Esophagus squamous epithelium (tissue), 5 donors: ENCODE results near the gene SEC61G. TPM values are rescaled to one million over a fixed set of nuclear protein-coding genes. Genes with fewer than 3 reads are reported as not detected.

Experiments used
- DNase-seq: peaks from one replicate; lab custom pipeline; 2025; lab: John Stamatoyannopoulos, UW
- H3K27ac ChIP-seq, 4 donors: fragments of 200-600 bp; sonication (generic); one replicate each; pipeline ENCODE4 v1.5.1; 2016 to 2019; ENCODE audit warnings: mild to moderate bottlenecking in 1 of 4
- H3K27me3 ChIP-seq, 4 donors: fragments of 200-600 bp; sonication (generic); 1 replicate in 3 of 4; 2 replicates in 1 of 4; pipeline versions ENCODE4 v1.5.1 to v1.6.0; 2017 to 2021; ENCODE audit warnings: antibody characterized with exemption in 1 of 4
- H3K36me3 ChIP-seq, 3 donors: fragments of 200-600 bp; sonication (generic); one replicate each; pipeline ENCODE4 v1.5.1; 2016 to 2019
- H3K4me1 ChIP-seq, 3 donors: fragments of 200-600 bp; sonication (generic); one replicate each; pipeline ENCODE4 v1.5.1; 2017 to 2019
- H3K4me3 ChIP-seq, 4 donors: fragments of 200-600 bp; sonication (generic); 1 replicate in 3 of 4; 2 replicates in 1 of 4; pipeline ENCODE4 v1.5.1; 2016 to 2019; ENCODE audit warnings: mild to moderate bottlenecking in 2 of 4, moderate library complexity in 1 of 4
- H3K9me3 ChIP-seq, 3 donors: fragments of 200-600 bp; sonication (generic); one replicate each; pipeline ENCODE4 v1.5.1; 2016 to 2019
- POLR2A ChIP-seq, 4 donors: fragments of 450-650 bp; IDR thresholded peaks; one replicate each; pipeline ENCODE4 v1.6.1; 2017; ENCODE audit warnings: antibody characterized with exemption in 4 of 4, mild to moderate bottlenecking in 4 of 4, moderate library complexity in 3 of 4
- WGBS, 2 donors: methylation state at CpG; one replicate each; pipeline ENCODE4 v1.1.5; 2018; 5-methylcytosine and 5-hydroxymethylcytosine counted together
- intact Hi-C: fragments of 100-400 bp; cut with DNase I; formaldehyde crosslinking; loops from one replicate; pipeline ENCODE4 v1.15.0; 2022
- total RNA-seq, 4 donors: library from RNA; depleted of rRNA; stranded (reverse); fragments of >200 nt; gene quantifications; one replicate each; pipeline ENCODE4 v1.1.0, GENCODE V29; 2016
- TF ChIP-seq, protein P1 (sequence below), 6 experiments: fragments of 450-650 bp in 4 of 6; fragments of 200-600 bp in 2 of 6; sonication (generic) in 2 of 6; IDR thresholded peaks; one replicate each; pipeline ENCODE4 v1.5.1; 2016 to 2019; ENCODE audit warnings: antibody characterized with exemption in 6 of 6, mild to moderate bottlenecking in 4 of 6, moderate library complexity in 4 of 6
- donor health status: DM: yes; HTN: yes; CAD: no.

The SEC61G gene
- total RNA-seq, 4 donors from 2014 or later: 122 to 429 (median 309) TPM

DNA sequence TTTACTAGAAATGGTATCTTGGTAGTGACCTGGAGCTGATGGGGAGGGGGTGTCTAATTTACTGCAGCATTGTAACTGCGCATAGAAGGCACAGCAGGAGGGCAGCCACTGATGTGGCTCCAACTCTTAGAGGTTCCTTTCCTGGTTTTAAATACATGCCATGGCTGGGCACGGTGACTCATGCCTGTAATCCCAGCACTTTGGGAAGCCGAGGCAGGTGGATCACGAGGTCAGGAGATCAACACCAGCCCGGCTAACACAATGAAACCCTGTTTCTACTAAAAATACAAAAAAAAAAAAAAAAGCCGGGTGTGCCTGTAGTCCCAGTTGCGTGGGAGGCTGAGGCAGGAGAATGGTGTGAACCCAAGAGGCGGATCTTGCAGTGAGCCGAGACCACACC, 19.2 kb upstream of the SEC61G start:
- TF ChIP-seq POLR2A (IDR thresholded peaks at IDR 0.05): no peak
- TF ChIP-seq, protein P1, sequence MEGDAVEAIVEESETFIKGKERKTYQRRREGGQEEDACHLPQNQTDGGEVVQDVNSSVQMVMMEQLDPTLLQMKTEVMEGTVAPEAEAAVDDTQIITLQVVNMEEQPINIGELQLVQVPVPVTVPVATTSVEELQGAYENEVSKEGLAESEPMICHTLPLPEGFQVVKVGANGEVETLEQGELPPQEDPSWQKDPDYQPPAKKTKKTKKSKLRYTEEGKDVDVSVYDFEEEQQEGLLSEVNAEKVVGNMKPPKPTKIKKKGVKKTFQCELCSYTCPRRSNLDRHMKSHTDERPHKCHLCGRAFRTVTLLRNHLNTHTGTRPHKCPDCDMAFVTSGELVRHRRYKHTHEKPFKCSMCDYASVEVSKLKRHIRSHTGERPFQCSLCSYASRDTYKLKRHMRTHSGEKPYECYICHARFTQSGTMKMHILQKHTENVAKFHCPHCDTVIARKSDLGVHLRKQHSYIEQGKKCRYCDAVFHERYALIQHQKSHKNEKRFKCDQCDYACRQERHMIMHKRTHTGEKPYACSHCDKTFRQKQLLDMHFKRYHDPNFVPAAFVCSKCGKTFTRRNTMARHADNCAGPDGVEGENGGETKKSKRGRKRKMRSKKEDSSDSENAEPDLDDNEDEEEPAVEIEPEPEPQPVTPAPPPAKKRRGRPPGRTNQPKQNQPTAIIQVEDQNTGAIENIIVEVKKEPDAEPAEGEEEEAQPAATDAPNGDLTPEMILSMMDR (IDR thresholded peaks at IDR 0.05): no peak
- intact Hi-C loops: no loop called here
- Histone ChIP-seq H3K9me3 (no peaks in the 10 kb centered on the region), H3K27ac (no peak overlapping the region), H3K4me1 (peaks cover 0 to 10% (median 0%) of the 10 kb centered on the region in 3 donors), H3K4me3 (no peak overlapping the region), H3K27me3 (no peaks in the 10 kb centered on the region), H3K36me3 (no peaks in the 10 kb centered on the region)
- 77 to 79% methylated on average over 5 to 9 of the region's 9 CpGs for WGBS, 2 donors
- DNase-seq: no peak

DNA sequence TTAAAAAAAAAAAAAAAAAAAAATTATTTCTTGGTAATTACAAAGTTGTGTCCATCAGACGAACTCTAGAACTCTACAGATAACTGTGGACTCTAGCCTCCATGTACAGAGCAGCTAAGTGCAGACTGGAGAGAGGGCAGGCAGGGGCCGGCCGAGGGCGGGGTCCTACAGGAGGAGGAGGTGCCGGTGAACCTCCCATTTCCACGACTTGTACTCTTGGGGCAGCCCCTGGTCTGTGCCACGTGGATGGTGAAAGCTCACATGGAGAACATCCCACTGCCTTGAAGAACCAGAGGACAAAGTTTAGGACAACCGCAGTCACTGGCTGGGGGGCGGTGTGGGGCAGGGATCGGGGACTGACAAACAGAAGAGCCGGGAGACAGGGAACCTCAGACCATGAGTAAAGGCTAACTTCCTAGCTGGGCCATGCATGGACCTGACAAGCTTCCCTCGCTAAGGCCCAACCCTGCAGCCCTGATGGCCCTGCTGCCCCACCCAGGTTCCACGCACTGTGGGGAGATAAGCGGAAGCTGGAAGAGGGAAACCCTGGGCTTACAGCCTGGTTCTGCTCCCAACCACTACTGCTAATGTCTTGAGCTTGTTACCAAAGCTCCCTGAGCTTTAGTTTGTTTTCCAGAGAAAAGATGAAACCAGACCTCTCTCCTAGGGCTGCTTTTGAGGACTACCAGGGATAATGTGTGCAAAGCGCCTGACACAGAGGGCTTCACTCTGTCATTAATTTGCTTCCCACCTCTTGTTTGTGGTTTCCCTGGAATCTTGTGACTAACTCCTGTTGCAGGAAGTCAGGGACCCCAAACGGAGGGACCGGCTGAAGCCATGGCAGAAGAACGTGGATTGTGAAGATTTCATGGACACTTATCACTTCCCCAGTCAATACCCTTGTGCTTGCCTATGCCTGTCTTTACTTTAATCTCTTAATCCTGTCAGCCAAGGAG, 16.1 kb upstream of the SEC61G start:
- Histone ChIP-seq H3K4me1 (peaks cover 0 to 10% (median 0%) of the 10 kb centered on the region in 3 donors), H3K36me3 (no peaks in the 10 kb centered on the region), H3K4me3 (no peak overlapping the region), H3K27ac (no peak overlapping the region), H3K9me3 (no peaks in the 10 kb centered on the region), H3K27me3 (peaks cover 0 to 13% (median 0%) of the 10 kb centered on the region in 4 donors)
- intact Hi-C loops: loop anchor here (2.0 kb wide), 1 partner anchor 480 kb away; no protein-coding TSS in a partner anchor
- 86 to 90% methylated on average over 18 of the region's 18 CpGs for WGBS, 2 donors
- no peak for DNase-seq
- TF ChIP-seq, protein P1 (IDR thresholded peaks at IDR 0.05): no peak
- no peak for TF ChIP-seq POLR2A (IDR thresholded peaks at IDR 0.05)

DNA sequence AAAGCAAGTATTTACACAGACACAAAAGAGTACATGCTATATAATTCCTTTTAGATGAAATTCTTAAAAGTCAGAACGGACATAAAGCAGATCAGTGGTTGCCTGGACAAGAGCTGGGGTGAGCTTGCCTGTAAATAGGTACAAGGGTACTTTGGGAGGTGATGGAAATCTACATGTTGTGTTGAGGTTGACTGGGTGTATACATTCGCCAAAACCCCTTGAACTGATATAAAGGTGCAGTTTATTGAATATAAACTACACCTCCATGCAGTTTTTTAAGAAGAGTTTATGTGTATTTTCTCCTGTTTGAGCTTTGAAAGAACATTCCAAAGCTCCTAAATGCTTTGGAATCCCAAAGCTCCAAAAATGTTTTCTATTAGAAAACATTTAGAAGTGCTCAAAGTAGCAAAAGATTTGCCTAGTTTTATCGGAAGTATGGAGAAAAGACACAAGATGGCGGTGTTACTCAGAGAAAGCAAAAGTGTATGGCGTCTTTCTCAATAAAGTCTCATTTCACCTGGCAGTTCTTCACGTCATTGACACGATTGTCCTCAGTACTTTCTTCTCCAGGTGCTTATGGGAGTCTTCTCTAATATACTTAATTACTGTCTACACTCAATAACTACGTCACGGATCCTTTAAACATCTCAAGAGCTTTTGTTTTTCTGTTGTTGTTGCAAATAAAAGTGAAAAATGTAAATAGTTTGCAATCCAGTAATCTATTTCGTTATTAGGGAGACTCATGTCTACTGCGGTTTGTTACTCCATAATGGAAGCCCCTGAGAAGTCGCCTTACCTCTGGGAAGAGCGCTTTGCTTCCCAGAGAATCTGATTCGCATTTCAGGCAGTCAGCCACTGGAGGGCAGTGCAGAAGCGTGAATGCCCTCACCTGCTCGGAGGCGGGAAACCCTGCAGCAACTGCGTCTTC, 14.7 kb upstream of the SEC61G start:
- peaks cover 0 to 10% (median 0%) of the 10 kb centered on the region in 3 donors for H3K4me1 ChIP-seq
- DNase-seq: no peak
- no peaks in the 10 kb centered on the region for H3K9me3 ChIP-seq
- TF ChIP-seq, protein P1 (IDR thresholded peaks at IDR 0.05): peak; percentile 64 to 95 (median 86)
- TF ChIP-seq POLR2A (IDR thresholded peaks at IDR 0.05): no peak
- peaks cover 0 to 25% (median 0%) of the 10 kb centered on the region in 4 donors for H3K27me3 ChIP-seq
- intact Hi-C loops: loop anchor here (2.0 kb wide), 1 partner anchor 481 kb away; no protein-coding TSS in a partner anchor
- H3K27ac ChIP-seq: peak overlapping the region in 2 of 4 donors; percentile 9 to 60
- 11 to 15% methylated on average over 17 to 18 of the region's 18 CpGs for WGBS, 2 donors
- peak overlapping the region; percentile 13 to 46 (median 36) for H3K4me3 ChIP-seq
- H3K36me3 ChIP-seq: no peaks in the 10 kb centered on the region

DNA sequence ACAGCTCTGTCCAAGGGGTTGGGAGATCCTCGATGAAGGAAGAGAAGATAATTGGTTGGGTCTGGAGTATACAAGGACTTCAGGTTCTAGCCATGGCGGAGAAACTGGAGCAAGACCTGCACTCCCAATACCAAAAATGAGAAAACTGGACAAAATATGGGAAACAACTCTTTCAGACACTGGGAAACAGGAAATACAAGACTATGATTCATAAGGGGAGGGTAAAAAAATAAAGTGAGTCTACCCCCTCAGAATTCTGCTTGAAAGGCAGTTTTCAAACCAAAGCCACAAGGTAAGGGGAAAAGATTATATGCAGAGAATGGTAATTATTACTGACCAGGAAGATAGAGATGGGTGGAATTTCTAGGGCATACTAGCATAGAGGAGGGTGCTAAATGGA, 10.2 kb upstream of the SEC61G start:
- no peaks in the 10 kb centered on the region for H3K9me3 ChIP-seq
- H3K27ac ChIP-seq: no peak overlapping the region
- H3K4me1 ChIP-seq: peaks cover 0 to 7% (median 0%) of the 10 kb centered on the region in 3 donors
- intact Hi-C loops: no loop called here
- H3K36me3 ChIP-seq: no peaks in the 10 kb centered on the region
- WGBS, 2 donors: 80 to 83% methylated on average over 2 of the region's 2 CpGs
- DNase-seq: no peak
- no peak overlapping the region for H3K4me3 ChIP-seq
- TF ChIP-seq, protein P1 (IDR thresholded peaks at IDR 0.05): no peak
- TF ChIP-seq POLR2A (IDR thresholded peaks at IDR 0.05): no peak
- peaks cover 0 to 52% (median 0%) of the 10 kb centered on the region in 4 donors for H3K27me3 ChIP-seq
